GM12892 (cell line): Measurements from ENCODE around the gene OTOL1.

Experiments
- POLR2A ChIP-seq: IDR thresholded peaks from 2 replicates; pipeline ENCODE4 v1.6.1; 2011; ENCODE audit warnings: low read depth, low read length, control low read depth
- POLR2AphosphoS5 ChIP-seq: IDR thresholded peaks from 2 replicates; pipeline ENCODE4 v1.6.1; 2011; ENCODE audit warnings: low read depth, low read length, control low read depth

- TF ChIP-seq POLR2AphosphoS5 (no peak), POLR2A (no peak)
These were observed 12.4 kb upstream of the OTOL1 start for GRCh38 chr3:161484226-161484625.
